PC-9 (cell line): Measurements from ENCODE around the gene WDR27. TPM values are rescaled to one million over a fixed set of nuclear protein-coding genes. Genes with fewer than 3 reads are reported as not detected.
A peak's percentile ranks its signal among the peaks of the same experiment; 100 is the strongest.

Experiments
- BruUV-seq: library from RNA; stranded (reverse); fragments of 400-500 nt; replicated peaks from 2 replicates; lab custom pipeline; 2021; lab: Mats Ljungman, UMichigan
- CTCF ChIA-PET: fragments of 300-600 bp; sonication (Branson Sonifier 250); formaldehyde crosslinking; loops from one replicate; lab custom pipeline; 2022; ENCODE audit warnings: antibody characterized with exemption; lab: Charles Lee
- POLR2A ChIA-PET: fragments of 300-600 bp; sonication (Branson Sonifier 250); formaldehyde crosslinking; loops from one replicate; lab custom pipeline; 2022; ENCODE audit warnings: antibody characterized with exemption; ENCODE audit not compliant: unreplicated experiment; lab: Charles Lee
- DNase-seq, 2 experiments: peaks; one replicate each; pipeline versions ENCODE4 v3.0.0 to v3.0.0-alpha.2; 2015 to 2022; ENCODE audit warnings: mixed read lengths in 1 of 2
- H2AFZ ChIP-seq: fragments of 200-600 bp; sonication (generic); 2 replicates; pipeline ENCODE4 v1.8.1; 2017; ENCODE audit warnings: antibody characterized with exemption
- H3F3A ChIP-seq: fragments of 200-600 bp; sonication (generic); 2 replicates; pipeline ENCODE4 v1.8.1; 2017; ENCODE audit warnings: antibody characterized with exemption, mild to moderate bottlenecking, low read depth; ENCODE audit not compliant: insufficient read depth
- H3K27ac ChIP-seq: fragments of 200-600 bp; sonication (generic); 2 replicates; pipeline ENCODE4 v1.6.1; 2016; ENCODE audit warnings: mixed run types
- H3K27me3 ChIP-seq: fragments of 200-600 bp; sonication (generic); 2 replicates; pipeline ENCODE4 v1.6.1; 2016; ENCODE audit warnings: low read depth, mixed run types; ENCODE audit not compliant: insufficient read depth
- H3K36me3 ChIP-seq: fragments of 200-600 bp; sonication (generic); 2 replicates; pipeline ENCODE4 v1.6.1; 2016; ENCODE audit warnings: low read depth, mixed run types
- H3K4me1 ChIP-seq: fragments of 200-600 bp; sonication (generic); replicated peaks from 2 replicates; pipeline ENCODE4 v1.6.1; 2016; ENCODE audit warnings: mixed run types; ENCODE audit not compliant: insufficient read depth
- H3K4me2 ChIP-seq: fragments of 200-600 bp; sonication (generic); 2 replicates; pipeline ENCODE4 v1.6.1; 2017; ENCODE audit warnings: mixed run types
- H3K4me3 ChIP-seq: fragments of 200-600 bp; sonication (generic); 2 replicates; pipeline ENCODE4 v1.6.1; 2016; ENCODE audit warnings: mixed run types
- H3K79me2 ChIP-seq: fragments of 200-600 bp; sonication (generic); 2 replicates; pipeline ENCODE4 v1.6.1; 2017; ENCODE audit warnings: low read depth, mixed run types
- H3K9me2 ChIP-seq: fragments of 200-600 bp; sonication (generic); 2 replicates; pipeline ENCODE4 v1.8.1; 2017; ENCODE audit warnings: mild to moderate bottlenecking; ENCODE audit not compliant: insufficient read depth
- H3K9me3 ChIP-seq: fragments of 200-600 bp; sonication (generic); 2 replicates; pipeline ENCODE4 v1.8.1; 2016; ENCODE audit warnings: low read depth; ENCODE audit not compliant: insufficient read depth
- H4K20me1 ChIP-seq: fragments of 200-600 bp; sonication (generic); 2 replicates; pipeline ENCODE4 v1.8.1; 2017; ENCODE audit not compliant: insufficient read depth
- EZH2 ChIP-seq: fragments of 200-600 bp; sonication (generic); IDR thresholded peaks from 2 replicates; pipeline ENCODE4 v1.8.0; 2017; ENCODE audit warnings: antibody characterized with exemption, low read depth
- intact Hi-C: fragments of 100-400 bp; cut with micrococcal nuclease; formaldehyde crosslinking; loops from one replicate; pipeline ENCODE4 v1.10.0; 2022; ENCODE audit not compliant: unreplicated experiment
- total RNA-seq: library from RNA; stranded (reverse); gene quantifications from 2 replicates; pipeline ENCODE4 v1.2.3, GENCODE V29; 2021
- TF ChIP-seq, protein P1 (sequence below): fragments of 200-600 bp; sonication (generic); conservative IDR thresholded peaks from 2 replicates; pipeline ENCODE4 v1.6.1; 2017; ENCODE audit warnings: mixed run types, antibody characterized with exemption, mild to moderate bottlenecking, moderate library complexity

Gene WDR27
- total RNA-seq, 1 experiment from 2014 or later = 54.2 TPM

DNA sequence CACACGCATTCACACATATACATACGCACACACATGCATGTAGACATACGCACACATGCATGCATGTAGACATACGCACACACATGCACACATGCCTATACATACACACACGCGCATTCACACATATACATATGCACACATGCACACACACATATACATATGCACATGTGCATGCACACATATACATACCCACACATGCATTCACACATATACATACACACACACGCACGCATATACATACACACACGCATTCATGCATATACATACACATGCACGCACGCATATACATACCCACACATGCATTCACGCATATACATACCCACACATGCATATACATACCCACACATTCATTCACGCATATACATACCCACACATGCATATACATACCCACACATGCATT, 80.5 kb downstream of the WDR27 start:
- Histone ChIP-seq H3K27me3 (no peaks in the 10 kb centered on the region), H3F3A (peaks cover 52% of the 10 kb centered on the region), H4K20me1 (no peaks in the 10 kb centered on the region), H2AFZ (no peak overlapping the region), H3K9me2 (no peaks in the 10 kb centered on the region), H3K9me3 (no peaks in the 10 kb centered on the region), H3K4me2 (0 out of 2 replicates have a peak overlapping the region, but pooled peaks have one; percentile 62), H3K79me2 (no peaks in the 10 kb centered on the region), H3K4me3 (no peak overlapping the region), H3K36me3 (peaks cover 12% of the 10 kb centered on the region; the same call in 1 of the 2 replicates), H3K27ac (no peak overlapping the region), H3K4me1 (peaks cover 59% of the 10 kb centered on the region)
- intact Hi-C loops = no loop called here
- POLR2A ChIA-PET = no interaction called here
- no peak for TF ChIP-seq EZH2
- TF ChIP-seq, protein P1, sequence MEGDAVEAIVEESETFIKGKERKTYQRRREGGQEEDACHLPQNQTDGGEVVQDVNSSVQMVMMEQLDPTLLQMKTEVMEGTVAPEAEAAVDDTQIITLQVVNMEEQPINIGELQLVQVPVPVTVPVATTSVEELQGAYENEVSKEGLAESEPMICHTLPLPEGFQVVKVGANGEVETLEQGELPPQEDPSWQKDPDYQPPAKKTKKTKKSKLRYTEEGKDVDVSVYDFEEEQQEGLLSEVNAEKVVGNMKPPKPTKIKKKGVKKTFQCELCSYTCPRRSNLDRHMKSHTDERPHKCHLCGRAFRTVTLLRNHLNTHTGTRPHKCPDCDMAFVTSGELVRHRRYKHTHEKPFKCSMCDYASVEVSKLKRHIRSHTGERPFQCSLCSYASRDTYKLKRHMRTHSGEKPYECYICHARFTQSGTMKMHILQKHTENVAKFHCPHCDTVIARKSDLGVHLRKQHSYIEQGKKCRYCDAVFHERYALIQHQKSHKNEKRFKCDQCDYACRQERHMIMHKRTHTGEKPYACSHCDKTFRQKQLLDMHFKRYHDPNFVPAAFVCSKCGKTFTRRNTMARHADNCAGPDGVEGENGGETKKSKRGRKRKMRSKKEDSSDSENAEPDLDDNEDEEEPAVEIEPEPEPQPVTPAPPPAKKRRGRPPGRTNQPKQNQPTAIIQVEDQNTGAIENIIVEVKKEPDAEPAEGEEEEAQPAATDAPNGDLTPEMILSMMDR = no peak
- CTCF ChIA-PET = no interaction called here
- BruUV-seq = no TSS peak
- DNase-seq = no peak

DNA sequence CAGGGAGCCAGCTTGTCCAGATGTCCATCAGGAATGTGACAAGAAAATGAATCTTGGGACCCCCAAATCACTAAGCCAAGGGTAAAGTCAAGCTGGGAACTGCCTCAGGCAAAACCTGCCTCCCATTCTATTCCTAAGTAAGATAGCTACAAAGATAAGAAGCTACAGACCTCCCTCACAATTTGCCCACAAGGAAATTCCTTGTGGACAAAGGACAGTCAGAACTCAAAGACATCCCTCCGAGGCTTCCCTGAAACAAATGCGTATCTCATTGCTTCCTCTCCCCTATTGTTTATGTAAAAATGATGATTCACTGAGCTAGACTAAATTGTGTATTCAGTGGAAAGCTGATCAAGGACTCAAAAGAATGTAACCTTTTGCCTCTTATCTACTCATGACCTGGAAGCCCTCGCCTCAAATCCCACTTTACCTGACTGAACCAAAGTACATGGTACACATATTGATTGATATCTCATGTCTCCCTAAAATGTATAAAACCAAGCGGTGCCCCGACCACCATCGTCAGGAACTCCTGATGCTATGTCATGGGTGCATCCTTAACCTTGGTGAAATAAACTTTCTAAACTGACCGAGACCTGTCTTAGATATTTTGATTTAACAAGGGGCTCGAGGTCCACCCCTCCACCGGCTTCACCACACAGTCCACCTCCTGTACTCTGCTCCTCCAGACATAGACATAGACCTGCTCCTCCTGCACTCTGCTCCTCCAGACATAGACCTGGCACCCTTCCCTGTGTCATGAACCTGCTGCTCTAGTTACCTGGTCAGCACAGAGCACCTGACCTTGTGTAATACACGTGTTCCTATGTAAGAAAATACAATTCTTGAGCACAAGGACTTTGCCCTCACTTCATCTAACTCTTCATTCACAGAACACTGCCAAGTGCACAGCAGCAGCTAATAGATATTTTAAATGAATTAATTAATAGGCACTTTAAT, 81.4 kb downstream of the WDR27 start:
- peak in 1 of 2 experiments; percentile 69 for DNase-seq
- peaks cover 12% of the 10 kb centered on the region; the same call in 1 of the 2 replicates for H3K36me3 ChIP-seq
- H4K20me1 ChIP-seq = no peaks in the 10 kb centered on the region
- peaks cover 59% of the 10 kb centered on the region for H3K4me1 ChIP-seq
- no peaks in the 10 kb centered on the region for H3K27me3 ChIP-seq
- CTCF ChIA-PET = interaction anchor here (0.6 kb wide), 1 partner anchor 168 kb away, joined by 3 read pairs; no protein-coding TSS in a partner anchor
- intact Hi-C loops = no loop called here
- no peak overlapping the region for H2AFZ ChIP-seq
- no peaks in the 10 kb centered on the region for H3K9me3 ChIP-seq
- peak overlapping the region; percentile 88 for H3K27ac ChIP-seq
- peaks cover 52% of the 10 kb centered on the region for H3F3A ChIP-seq
- H3K4me3 ChIP-seq = no peak overlapping the region
- H3K9me2 ChIP-seq = no peaks in the 10 kb centered on the region
- peak overlapping the region; percentile 62 for H3K4me2 ChIP-seq
- POLR2A ChIA-PET = interaction anchor here (0.6 to 0.7 kb wide), 2 partner anchors 81 to 270 kb away, joined by 4 to 5 read pairs; no protein-coding TSS in a partner anchor
- TF ChIP-seq, protein P1 = no peak
- no peak for TF ChIP-seq EZH2
- H3K79me2 ChIP-seq = no peaks in the 10 kb centered on the region
- BruUV-seq = no TSS peak

DNA sequence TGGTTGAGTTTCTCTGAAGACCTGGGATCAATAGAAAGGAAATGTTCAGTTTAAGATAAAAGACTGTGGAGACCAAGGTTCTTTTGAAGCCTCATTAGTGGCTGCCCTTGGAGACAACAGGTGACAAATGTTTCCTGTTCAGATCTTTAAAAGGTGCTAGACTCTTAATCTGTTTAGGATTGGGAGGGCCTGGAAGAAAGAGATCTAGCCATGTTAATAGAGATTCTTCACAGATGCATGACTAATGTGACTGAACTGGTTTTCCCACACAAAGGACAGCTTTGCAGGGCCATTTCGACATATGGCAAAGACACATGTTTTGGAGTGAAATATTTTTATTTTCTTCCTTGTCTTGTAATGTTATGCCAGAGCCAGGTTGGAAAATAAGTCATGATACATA, 82.2 kb downstream of the WDR27 start:
- H3F3A ChIP-seq = peaks cover 52% of the 10 kb centered on the region
- no peaks in the 10 kb centered on the region for H4K20me1 ChIP-seq
- no peak overlapping the region for H3K4me3 ChIP-seq
- H2AFZ ChIP-seq = no peak overlapping the region
- no TSS peak for BruUV-seq
- TF ChIP-seq, protein P1 = no peak
- TF ChIP-seq EZH2 = no peak
- CTCF ChIA-PET = interaction anchor here (0.6 kb wide), 1 partner anchor 167 kb away, joined by 3 read pairs; no protein-coding TSS in a partner anchor
- intact Hi-C loops = no loop called here
- H3K4me1 ChIP-seq = peaks cover 59% of the 10 kb centered on the region
- peak overlapping the region; percentile 62 for H3K4me2 ChIP-seq
- POLR2A ChIA-PET = interaction anchor here (0.6 to 0.7 kb wide), 2 partner anchors 82 to 270 kb away, joined by 4 to 5 read pairs; no protein-coding TSS in a partner anchor
- no peaks in the 10 kb centered on the region for H3K9me2 ChIP-seq
- H3K9me3 ChIP-seq = no peaks in the 10 kb centered on the region
- DNase-seq = peak; percentile 18 to 86
- peak overlapping the region; percentile 88 for H3K27ac ChIP-seq
- no peaks in the 10 kb centered on the region for H3K27me3 ChIP-seq
- no peaks in the 10 kb centered on the region for H3K79me2 ChIP-seq
- peaks cover 9% of the 10 kb centered on the region; the same call in 1 of the 2 replicates for H3K36me3 ChIP-seq
